Loucy (cell line): ENCODE results near the gene GPR153.

ENCODE experiments used
- H2AFZ ChIP-seq: fragments of 200-600 bp; sonication (generic); 2 replicates; pipeline ENCODE4 v1.6.0; 2016; ENCODE audit warnings: antibody characterized with exemption, mild to moderate bottlenecking, low read length, moderate library complexity
- H3F3A ChIP-seq: fragments of 200-600 bp; 2 replicates; pipeline ENCODE4 v1.6.0; 2016; ENCODE audit warnings: antibody characterized with exemption, low read depth, mild to moderate bottlenecking
- H3K27me3 ChIP-seq: fragments of 200-600 bp; sonication (generic); 2 replicates; pipeline ENCODE4 v1.6.1; 2014; ENCODE audit warnings: low read length, mild to moderate bottlenecking; ENCODE audit not compliant: insufficient read depth, poor library complexity, severe bottlenecking
- H3K36me3 ChIP-seq: fragments of 200-600 bp; sonication (generic); 2 replicates; pipeline ENCODE4 v1.6.1; 2016; ENCODE audit warnings: low read length; ENCODE audit not compliant: insufficient read depth
- H3K4me1 ChIP-seq: fragments of 200-600 bp; sonication (generic); 2 replicates; pipeline ENCODE4 v1.5.1; 2014; ENCODE audit warnings: low read length, mild to moderate bottlenecking; ENCODE audit not compliant: insufficient read depth, poor library complexity, severe bottlenecking
- H3K4me2 ChIP-seq: fragments of 200-600 bp; sonication (generic); 2 replicates; pipeline ENCODE4 v1.6.0; 2014; ENCODE audit warnings: antibody characterized with exemption, low read length, low read depth, mild to moderate bottlenecking; ENCODE audit not compliant: poor library complexity, severe bottlenecking
- H3K4me3 ChIP-seq: fragments of 200-600 bp; sonication (generic); 2 replicates; pipeline ENCODE4 v1.5.1; 2014; ENCODE audit warnings: low read length, mild to moderate bottlenecking, mixed read lengths; ENCODE audit not compliant: poor library complexity, severe bottlenecking
- H3K79me2 ChIP-seq: fragments of 200-600 bp; sonication (generic); 2 replicates; pipeline ENCODE4 v1.6.1; 2014; ENCODE audit warnings: low read length; ENCODE audit not compliant: insufficient read depth
- H3K9ac ChIP-seq: fragments of 200-600 bp; sonication (generic); 2 replicates; pipeline ENCODE4 v1.6.0; 2014; ENCODE audit warnings: mild to moderate bottlenecking, low read depth, low read length, moderate library complexity; ENCODE audit not compliant: poor library complexity, severe bottlenecking
- H3K9me2 ChIP-seq: fragments of 200-600 bp; sonication (generic); replicated peaks from 2 replicates; pipeline ENCODE4 v1.6.1; 2016; ENCODE audit warnings: low read depth, low read length, mixed read lengths
- H3K9me3 ChIP-seq: fragments of 200-600 bp; sonication (generic); 2 replicates; pipeline ENCODE4 v1.6.1; 2014; ENCODE audit warnings: mild to moderate bottlenecking, antibody characterized with exemption, low read length, low read depth; ENCODE audit not compliant: insufficient read depth
- H4K20me1 ChIP-seq: fragments of 200-600 bp; sonication (generic); 2 replicates; pipeline ENCODE4 v1.6.0; 2014; ENCODE audit warnings: antibody characterized with exemption, low read length, mild to moderate bottlenecking; ENCODE audit not compliant: insufficient read depth, poor library complexity, severe bottlenecking
- EZH2phosphoT487 ChIP-seq: fragments of 200-600 bp; IDR thresholded peaks from 2 replicates; pipeline ENCODE4 v1.6.1; 2018; ENCODE audit warnings: antibody characterized with exemption, mild to moderate bottlenecking, moderate library complexity, borderline replicate concordance
- TF ChIP-seq, protein P1 (sequence below): fragments of 200-600 bp; sonication (generic); conservative IDR thresholded peaks from 2 replicates; pipeline ENCODE4 v1.5.1; 2014; ENCODE audit warnings: mild to moderate bottlenecking, antibody characterized with exemption, low read length

Gene GPR153

DNA sequence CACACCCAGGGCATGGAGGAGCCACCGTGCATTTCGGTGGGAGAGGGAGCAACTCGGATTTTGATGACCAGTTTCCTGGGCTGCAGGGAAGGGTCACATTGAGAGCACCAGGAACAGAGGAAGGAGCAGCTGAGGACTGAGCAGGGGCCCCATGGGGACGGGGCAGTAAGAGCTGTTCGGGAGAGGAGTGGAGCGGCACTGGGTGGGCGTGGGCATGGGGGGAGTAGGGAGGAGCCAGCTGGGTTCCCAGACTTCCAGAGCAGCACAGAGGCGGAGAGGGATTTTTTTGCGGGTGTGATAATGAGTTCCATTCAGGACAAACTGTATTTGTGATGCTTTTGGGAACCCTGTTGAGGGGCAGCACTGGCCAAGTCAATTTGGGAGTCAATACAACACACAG lies 17.4 kb upstream of the GPR153 start:
- Histone ChIP-seq H3F3A (no peaks in the 10 kb centered on the region), H3K4me2 (no peak overlapping the region), H3K4me1 (no peaks in the 10 kb centered on the region), H2AFZ (no peak overlapping the region), H3K27me3 (no peaks in the 10 kb centered on the region), H3K79me2 (no peaks in the 10 kb centered on the region), H3K9ac (no peak overlapping the region), H3K9me2 (no peaks in the 10 kb centered on the region), H3K4me3 (no peak overlapping the region), H3K36me3 (no peaks in the 10 kb centered on the region; the same call in 1 of the 2 replicates), H4K20me1 (no peaks in the 10 kb centered on the region), H3K9me3 (no peaks in the 10 kb centered on the region)
- TF ChIP-seq EZH2phosphoT487 = no peak
- TF ChIP-seq, protein P1, sequence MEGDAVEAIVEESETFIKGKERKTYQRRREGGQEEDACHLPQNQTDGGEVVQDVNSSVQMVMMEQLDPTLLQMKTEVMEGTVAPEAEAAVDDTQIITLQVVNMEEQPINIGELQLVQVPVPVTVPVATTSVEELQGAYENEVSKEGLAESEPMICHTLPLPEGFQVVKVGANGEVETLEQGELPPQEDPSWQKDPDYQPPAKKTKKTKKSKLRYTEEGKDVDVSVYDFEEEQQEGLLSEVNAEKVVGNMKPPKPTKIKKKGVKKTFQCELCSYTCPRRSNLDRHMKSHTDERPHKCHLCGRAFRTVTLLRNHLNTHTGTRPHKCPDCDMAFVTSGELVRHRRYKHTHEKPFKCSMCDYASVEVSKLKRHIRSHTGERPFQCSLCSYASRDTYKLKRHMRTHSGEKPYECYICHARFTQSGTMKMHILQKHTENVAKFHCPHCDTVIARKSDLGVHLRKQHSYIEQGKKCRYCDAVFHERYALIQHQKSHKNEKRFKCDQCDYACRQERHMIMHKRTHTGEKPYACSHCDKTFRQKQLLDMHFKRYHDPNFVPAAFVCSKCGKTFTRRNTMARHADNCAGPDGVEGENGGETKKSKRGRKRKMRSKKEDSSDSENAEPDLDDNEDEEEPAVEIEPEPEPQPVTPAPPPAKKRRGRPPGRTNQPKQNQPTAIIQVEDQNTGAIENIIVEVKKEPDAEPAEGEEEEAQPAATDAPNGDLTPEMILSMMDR = no peak

DNA sequence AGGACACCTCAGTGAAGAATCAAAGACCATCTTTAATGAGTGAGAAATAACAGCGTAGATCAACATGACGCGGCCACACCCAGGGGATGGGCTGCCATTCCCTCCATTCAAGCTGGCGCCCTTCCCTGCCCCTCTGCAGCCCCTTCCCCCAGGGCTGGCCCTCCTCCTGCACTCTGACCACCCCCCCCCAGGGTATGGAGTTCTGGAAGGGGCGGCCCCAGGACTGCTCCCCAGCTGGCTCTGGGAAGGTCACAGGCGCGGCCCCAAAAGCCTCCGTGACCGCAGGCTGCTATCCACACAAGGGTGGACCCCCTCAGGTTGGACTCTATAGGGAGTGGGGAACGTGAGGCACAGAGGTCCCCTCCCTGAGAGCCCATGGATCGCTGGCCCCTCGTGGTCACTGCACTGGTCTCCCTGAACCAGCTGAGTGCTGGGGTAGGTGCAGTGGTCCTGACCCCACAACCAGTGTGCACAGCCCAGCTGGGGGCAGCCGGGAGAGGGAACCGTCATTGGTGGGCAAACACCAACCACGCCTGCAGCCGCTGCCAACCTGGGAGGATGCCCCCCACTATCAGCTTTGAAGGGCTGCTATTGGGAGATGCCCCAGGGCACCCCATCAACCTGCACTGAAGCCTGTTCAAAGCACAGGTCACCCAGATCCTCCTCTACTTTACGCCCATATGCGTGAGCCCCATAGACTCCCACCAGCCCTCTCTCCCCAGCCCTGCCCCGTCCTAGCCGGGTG lies 16.1 kb upstream of the GPR153 start:
- H3K4me1 ChIP-seq = no peaks in the 10 kb centered on the region
- H3F3A ChIP-seq = no peaks in the 10 kb centered on the region
- no peak overlapping the region for H3K9ac ChIP-seq
- H3K79me2 ChIP-seq = no peaks in the 10 kb centered on the region
- H2AFZ ChIP-seq = no peak overlapping the region
- no peak for TF ChIP-seq EZH2phosphoT487
- TF ChIP-seq, protein P1 = no peak
- H3K9me3 ChIP-seq = no peaks in the 10 kb centered on the region
- H3K9me2 ChIP-seq = no peaks in the 10 kb centered on the region
- no peaks in the 10 kb centered on the region for H3K27me3 ChIP-seq
- no peak overlapping the region for H3K4me3 ChIP-seq
- no peaks in the 10 kb centered on the region for H4K20me1 ChIP-seq
- no peak overlapping the region for H3K4me2 ChIP-seq
- H3K36me3 ChIP-seq = no peaks in the 10 kb centered on the region; the same call in 1 of the 2 replicates

DNA sequence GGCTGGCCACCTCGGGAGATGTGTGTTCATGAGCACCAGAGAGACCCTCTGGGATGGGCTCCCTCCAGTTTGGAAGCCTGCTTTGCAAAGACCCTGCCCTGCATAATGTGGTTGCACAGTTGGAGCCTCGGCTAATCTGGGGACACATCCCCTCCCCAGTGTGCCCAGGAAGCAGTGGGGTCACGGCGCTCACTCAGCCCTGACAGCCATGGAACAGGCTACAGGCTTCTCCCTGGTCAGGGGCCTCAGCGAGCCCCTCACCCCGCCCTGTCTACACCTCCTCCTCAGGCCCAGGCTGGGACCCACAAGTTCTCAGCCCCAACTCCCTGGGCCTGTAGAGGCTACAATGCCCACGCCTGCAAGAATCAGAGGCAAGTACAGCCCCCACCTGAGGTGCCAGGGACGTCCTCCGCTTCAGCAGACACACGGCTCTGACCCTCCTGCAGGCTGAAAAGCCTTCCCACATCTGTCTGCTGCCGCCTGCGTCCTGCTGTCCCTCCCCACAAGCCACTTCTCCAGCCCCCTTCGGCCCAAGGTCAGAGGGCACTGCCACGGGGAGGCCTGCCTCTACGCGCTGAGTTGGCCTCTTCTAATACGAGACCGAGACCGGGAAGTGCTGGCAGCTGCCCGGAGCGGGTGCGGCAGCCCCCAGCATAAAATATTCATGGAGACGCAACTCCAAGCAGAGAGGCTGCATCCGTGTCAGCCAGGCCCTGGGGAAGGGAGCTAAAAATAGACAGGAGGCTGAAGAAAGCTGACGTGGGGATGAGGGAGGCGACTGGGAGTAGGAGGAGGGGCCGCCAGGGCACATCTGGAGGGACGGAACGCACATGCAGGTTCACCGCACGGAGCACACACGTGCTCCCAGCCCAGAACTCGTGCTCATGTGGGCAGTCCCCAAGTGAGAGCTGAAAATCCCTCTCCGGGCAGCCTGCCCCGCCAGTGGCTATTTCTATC lies 15.2 kb upstream of the GPR153 start:
- Histone ChIP-seq H3K4me3 (no peak overlapping the region), H3K4me1 (peaks cover 3% of the 10 kb centered on the region), H3K9me2 (no peaks in the 10 kb centered on the region), H3K4me2 (no peak overlapping the region), H3K9me3 (no peaks in the 10 kb centered on the region), H3K79me2 (no peaks in the 10 kb centered on the region), H3K36me3 (no peaks in the 10 kb centered on the region; the same call in 1 of the 2 replicates), H3F3A (no peaks in the 10 kb centered on the region), H3K9ac (no peak overlapping the region), H3K27me3 (no peaks in the 10 kb centered on the region), H4K20me1 (no peaks in the 10 kb centered on the region), H2AFZ (no peak overlapping the region)
- TF ChIP-seq EZH2phosphoT487 = no peak
- TF ChIP-seq, protein P1 = no peak
